Hypothalamus (tissue), 51 donors: ENCODE measurements around the gene NKAP.
"Not testable (repeated sequence)": the region's sequence is repeated elsewhere in the genome, so short reads cannot be mapped to it uniquely, and the experiment has no call there.

Experiments used
- DNase-seq, 51 donors: peaks; one replicate each; lab custom pipeline; 2025; lab: John Stamatoyannopoulos, UW

NKAP gene

DNA sequence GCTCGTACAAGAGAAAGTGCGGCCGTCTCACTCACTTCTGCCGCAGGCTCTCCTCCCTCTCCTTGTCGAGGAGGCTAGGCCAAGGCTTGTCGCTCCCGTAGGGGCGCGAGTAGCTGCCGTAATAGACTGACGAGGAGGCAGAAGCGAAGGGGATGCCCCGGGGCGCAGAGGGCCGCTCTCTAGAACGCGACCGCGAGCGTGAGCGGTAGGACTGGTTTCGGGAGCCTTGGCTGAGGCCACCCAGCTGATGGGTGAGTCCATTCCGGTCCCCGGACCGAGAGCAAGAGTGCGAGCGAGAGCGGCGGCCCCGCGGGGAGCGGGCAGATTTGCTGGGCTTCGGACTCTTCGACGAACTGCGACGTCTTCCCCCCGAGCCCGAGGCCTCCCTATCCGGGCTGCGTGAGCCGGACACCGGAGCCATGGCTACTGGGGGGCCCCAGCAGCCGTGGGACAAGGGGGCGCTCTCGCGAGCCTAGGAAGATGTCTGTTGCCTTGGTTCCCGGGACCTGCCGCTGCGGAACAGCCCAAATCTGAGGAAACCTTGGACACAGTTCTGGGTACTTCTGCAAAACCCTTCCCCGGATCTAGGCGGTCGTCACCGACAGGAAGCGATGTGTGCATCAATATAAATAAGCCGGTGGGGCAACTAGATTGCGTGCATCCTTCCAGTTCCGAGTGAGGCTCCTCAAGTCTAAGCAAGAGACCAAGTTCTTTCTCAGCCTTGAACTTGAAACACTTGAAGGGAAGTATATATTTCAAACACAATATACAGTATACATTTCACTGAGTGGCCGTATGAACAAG, at the start of gene NKAP:
NKAP (minus strand) TSS at position 567 of the 804 bp plus-strand sequence; CDS start at position 421, 146 bp downstream.
- DNase-seq = peak; percentile 14 to 85 (median 57)

DNA sequence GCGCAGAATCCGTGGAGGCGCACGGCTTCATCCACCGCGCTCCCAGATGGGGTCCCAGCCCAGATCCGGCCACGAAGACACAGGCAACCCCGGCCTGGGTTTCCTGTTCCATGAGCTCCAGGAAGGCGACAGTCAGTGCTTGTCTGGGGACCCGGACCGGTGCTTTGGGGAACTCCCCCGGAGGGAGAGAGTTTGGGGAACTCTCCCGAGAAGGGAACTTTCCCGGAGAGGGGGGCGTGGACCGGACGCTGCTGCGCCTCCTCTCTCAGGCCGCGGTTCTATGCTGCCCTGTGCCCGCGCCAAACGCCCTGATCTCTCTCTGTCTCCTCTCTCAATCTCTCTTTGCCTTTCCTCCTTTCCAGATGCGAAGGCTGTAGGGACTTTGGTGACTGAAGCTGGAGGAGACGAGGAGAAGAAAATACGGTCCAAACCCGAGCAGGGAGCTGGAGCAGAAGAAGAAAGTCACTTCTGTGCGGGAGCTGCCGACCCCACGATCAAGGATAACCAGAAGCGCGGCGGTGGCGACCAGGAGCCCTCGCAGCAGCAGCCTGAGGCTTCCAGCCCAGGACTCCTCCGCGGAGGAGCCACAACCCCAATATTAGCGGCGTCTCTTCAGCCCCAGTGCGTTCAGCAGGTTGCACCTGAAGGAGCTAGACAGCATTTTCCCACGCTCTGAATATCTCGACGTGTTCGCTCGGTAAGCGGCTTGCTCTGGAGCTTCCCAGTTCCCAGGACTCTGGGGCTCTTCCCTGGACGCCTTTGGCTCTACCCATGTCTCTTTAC, 47.6 kb upstream of the NKAP start:
- DNase-seq = no peak

DNA sequence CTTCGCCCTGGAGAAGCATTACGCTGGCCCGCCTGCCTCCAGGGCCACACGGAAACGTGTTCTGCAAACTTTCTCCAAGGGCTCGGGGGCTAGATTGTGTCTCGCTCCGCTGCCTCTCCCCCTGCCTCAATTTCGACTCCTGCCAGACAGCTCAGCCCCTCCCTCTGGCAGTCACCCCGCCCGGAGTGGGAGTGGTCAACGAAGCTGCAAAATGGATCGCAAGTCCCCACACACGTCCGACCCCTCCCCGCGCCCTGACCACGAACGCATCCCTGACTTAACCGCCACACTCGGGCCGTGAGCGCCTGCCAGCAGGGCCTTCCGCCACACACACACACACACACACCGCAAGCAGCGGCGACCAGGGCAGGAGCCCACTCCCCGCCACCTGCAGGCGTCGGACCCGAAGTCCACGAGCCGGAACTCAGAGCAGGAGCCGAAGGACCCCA, 47.0 kb upstream of the NKAP start:
- no peak for DNase-seq

DNA sequence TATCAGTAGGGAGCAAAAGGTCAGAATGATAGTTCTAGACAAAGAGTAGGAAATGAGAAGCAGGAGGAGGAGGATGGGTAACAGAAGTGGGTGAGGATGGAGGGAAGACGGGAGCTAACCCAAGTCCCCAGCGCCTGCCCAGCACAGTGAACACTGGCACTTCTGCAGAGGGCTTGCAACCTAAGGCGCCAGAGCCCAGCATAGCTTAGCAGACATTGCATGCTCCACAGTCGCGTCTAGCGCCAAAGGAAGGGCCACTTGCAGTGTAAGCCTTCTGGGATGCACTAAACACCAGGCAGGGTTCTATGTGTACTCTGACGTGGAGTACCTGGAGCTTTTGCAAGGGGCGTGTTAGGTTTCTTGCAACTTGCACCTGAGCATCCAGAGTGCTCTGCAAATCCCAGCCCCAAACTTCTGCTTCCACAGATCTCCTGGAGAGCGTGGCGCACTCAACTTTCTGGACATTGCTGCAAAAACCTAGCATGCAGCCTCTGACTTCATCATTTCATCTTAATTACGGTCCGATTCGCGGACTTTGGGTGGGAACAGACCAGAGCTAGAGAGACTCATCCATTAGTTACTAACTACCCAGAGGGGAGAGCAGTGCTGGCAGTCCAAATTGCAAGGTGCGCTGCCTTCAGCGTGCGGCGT, 46.5 kb upstream of the NKAP start:
- DNase-seq = no peak

DNA sequence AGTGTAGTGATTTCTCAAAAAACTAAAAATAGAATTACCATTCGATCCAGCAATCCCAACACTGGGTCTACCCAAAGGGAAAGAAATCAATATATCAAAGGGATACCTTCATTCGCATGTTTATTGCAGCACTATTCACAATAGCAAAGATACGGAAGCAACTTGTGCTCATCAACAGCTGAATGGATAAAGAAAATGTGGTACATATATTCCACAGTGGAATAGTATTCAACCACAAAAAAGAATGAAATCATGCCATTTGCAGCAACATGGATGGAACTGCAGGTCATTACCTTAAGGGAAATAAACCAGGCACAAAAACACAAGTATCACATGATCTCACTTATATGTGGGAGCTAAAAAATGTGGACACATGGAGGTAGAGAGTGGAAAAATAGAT, 42.7 kb upstream of the NKAP start:
- DNase-seq = no peak

DNA sequence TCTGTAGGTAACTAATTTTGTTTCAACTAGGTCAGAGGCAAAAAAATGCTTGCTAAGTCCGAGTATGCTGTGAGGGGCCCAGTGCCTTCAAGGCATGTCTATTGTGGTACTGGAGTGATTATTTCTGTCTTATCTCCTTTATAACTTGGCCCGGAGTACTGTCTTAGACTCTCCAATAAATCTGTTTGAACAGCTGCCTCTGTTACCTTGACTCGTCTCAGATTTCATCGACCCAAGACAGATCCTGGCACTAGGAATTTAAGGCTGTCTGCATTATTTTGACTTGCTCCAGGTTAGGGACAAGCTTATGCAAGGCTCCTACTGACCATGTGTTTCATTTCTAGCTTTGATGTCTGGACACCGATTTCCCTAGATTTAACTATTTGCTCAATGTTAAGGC, 41.1 kb upstream of the NKAP start:
- no peak for DNase-seq

DNA sequence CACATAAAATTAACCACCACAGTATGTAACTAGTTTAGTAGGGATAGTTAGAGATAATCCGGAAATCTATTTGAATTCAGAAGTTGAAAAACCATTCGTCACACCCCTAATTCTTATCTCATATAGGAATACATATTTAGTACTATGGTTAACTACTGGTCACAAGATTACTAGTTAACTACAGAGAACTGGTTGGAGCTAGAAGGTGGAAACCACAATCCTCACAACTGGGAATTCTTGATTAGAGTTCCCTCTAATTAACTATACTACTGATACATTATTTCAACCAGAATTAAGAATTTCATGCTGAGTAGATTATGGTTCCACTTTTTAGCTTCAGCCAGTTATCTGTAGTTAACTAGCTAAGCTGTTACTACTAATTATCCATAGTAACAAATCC, 39.9 kb upstream of the NKAP start:
- DNase-seq = no peak

DNA sequence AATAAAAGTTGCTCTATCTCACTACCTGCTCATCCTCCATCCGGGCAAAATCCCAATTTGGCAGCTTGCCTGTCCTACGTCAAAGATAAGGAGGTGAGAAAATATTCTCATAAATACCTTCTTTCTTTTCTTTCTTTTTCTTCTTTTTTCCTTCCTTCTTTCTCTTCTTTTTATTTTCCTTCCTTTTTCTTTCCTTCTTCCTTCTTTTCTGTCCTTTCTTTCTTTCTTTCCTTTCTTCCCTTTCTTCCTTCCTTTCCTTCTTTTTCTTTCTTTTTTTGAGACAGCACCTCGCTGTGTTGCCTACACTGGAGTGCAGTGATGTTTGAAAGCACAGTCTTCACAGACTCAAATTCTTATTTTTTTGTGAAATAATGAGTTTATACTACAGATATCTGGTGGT, 38.6 kb upstream of the NKAP start:
- no peak for DNase-seq

DNA sequence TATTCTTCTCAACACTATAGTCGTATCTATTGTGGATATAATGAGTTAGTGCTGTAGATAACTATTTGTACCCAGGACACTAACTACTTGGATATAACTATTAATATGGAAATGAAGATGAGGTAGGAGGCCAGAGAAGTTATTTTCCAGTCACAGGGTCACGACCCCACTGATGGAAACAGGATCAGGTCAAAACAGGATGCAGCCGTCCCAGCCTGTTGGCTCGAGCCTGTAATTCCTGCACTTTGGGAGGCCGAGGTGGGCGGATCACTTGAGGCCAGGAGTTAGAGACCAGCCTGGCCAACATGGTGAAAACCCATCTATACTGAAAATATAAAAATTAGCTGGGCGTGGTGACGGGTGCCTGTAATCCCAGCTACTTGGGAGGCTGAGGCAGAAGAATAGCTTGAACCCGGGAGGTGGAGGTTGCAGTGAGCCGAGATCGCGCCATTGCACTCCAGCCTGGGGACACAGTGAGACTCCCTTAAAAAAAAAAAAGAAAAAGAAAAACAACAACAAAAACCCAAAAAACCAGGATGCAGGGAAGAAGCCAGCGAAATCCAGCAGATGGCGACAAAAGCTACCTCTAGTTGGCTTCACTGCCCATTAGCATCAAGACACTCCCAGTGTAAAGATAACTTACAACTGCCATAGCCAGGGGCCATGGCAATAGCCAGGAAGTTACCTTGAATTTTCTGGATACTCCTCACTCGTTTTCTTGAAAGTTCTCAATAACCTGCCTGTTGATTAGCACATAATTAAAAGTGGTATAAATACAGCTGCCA, 37.9 kb upstream of the NKAP start:
- no peak for DNase-seq

DNA sequence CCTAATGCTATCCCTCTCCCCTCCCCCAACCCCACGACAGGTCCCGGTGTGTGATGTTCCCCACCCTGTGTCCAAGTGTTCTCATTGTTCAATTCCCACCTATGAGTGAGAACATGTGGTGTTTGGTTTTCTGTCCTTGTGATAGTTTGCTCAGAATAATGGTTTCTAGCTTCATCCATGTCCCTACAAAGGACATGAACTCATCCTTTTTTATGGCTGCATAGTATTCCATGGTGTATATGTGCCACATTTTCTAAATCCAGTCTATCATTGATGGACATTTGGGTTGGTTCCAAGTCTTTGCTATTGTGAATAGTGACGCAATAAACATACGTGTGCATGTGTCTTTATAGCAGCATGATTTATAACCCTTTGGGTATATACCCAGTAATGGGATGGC, 33.6 kb upstream of the NKAP start:
- not testable (repeated sequence) for DNase-seq

DNA sequence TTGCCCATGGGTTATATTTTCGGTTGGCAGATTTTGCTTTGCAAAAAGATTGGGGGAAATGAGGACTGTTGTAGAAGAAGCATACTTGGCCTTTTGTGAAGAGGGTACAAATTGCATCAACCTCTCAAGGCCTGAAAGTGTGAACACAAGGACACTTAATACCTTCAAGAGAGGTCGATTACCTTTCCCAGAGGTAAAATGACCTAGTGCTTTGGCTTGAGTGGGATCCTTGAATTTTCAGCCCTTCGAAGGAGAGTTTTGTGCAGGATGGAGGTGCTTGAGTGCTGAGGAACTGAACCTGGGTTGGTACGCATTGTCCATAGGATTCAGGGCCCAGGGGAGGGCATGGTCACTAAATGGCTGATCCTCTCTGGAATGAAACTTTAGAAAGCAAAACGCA, 27.6 kb upstream of the NKAP start:
- no peak for DNase-seq

DNA sequence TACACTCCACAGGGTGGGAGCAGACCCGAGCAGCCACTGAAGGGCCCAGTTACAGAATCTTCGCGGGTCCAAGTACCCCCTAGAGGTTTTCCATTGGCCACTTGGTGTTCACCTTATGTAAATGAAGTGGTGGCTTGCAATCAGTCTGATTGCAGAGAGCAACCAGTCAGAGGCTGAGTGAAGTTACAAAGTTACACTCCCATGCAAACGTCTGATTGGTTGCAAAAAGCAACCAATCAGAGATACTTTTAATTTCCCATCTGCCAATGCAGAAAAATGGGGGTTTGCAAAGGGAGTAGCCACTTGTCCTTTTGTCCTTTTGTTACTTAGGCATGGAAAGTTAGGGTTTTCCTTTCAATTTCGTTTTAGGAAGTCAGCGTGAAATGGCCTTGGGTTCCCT, 27.0 kb upstream of the NKAP start:
- no peak for DNase-seq

DNA sequence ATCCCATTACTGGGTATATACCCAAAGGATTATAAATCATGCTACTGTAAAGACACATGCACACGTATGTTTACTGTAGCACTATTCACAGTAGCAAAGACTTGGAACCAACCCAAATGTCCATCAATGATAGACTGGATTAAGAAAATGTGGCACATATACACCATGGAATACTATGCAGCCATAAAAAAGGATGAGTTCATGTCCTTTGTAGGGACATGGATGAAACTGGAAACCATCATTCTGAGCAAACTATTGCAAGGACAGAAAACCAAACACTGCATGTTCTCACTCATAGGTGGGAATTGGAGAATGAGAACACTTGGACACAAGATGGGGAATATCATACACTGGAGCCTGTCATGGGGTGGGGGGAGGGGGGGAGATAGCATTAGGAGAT, 23.3 kb upstream of the NKAP start:
- DNase-seq = not testable (repeated sequence)

DNA sequence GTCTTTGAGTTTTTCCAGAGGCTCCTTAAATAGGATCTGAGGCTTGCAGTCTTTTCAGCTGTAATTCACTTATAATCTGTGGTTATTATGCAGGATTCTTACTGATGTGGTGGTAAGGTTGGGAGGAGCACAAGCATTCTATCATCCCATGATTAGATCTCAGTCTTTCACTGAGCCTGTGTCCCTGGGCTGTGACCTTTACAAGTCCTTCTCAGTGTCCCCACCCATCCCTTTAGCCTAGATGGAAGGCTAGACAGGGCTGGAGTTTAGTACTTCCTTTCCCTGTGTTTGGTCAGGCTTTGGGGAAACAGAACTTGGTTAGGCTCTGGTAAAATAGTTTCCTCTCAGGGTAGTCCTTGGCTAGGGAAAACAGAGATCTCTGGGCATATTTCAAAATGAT, 17.1 kb upstream of the NKAP start:
- no peak for DNase-seq

DNA sequence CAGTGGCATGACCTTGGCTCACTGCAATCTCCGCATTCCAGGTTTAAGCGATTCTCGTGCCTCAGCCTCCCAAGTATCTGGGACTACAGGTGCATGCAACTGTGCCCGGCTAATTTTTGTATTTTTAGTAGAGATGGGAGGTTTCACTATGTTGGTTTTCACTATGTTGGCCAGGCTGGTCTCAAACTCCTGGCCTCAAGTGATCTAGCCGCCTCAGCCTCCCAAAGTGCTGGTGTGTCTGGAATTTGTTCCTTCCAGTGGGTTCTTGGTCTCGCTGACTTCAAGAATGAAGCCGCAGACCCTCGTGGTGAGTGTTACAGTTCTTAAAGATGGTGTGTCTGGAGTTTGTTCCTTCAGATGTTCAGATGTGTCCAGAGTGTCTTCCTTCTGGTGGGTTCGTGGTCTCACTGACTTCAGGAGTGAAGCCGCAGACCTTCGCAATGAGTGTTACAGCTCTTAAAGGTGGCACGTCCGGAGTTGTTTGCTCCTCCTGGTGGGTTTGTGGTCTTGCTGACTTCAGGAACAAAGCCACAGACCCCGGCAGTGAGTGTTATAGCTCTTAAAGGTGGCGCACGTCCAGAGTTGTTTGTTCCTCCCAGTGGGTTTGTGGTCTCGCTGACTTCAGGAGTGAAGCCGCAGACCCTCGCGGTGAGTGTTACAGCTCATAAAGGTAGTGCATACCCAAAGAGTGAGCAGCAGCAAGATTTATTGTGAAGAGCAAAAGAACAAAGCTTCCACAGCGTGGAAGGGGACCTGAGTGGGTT, 12.4 kb upstream of the NKAP start:
- not testable (repeated sequence) for DNase-seq

DNA sequence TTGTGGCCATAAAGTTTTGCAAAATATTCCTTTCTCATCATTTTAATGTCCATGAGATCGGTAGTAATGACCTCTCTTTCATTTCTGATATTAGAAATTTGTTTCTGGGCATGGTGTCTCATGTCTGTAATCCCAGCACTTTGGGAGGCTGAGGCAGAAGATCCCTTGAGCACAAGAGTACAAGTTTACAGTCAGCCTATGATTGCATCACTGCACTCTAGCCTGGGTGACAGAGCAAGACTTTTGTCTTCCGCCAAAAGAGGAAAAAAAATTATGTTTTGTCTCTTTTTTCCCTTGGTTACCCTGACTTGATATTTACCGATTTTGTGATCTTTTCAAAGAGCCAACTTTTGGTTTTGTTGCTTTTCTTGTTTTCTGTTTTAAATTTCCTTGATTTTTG, 10.8 kb upstream of the NKAP start:
- no peak for DNase-seq

DNA sequence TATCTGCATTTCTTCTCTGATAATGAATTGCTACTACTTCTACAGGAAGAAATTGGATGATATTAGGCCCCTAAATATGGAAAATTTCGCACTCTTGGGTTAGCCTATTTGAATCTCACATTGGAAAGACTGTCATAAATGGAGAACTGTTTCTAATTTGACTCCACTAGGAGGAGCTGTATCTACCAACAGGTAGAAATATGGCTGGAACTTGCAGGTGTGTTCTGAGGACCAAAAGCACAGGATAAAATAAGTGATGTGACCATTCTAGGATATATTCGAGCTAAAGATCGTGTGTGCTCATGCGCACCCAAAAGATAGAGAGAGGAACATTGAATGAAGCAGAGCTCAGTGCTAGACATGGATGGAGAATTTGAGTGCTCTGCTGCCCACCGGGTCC, 4.8 kb upstream of the NKAP start:
- DNase-seq = no peak

DNA sequence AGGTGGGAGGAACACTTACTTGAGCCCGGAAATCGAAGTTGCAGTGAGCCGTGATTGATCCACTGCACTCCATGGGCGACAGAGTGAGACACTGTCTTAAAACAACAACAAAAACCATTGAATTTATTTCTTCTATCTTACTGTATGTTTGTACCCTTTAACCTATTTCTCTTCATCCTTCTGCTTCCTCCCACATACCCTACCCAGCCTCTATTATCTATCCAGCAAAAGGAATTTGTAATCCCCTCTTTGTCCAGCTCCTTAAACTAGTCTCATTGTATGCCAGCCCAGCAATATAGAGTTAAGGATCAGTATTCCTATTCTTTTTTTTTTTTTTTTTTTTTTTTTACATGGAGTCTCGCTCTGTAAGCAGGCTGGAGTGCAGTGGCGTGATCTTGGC, 1.9 kb upstream of the NKAP start:
- no peak for DNase-seq

DNA sequence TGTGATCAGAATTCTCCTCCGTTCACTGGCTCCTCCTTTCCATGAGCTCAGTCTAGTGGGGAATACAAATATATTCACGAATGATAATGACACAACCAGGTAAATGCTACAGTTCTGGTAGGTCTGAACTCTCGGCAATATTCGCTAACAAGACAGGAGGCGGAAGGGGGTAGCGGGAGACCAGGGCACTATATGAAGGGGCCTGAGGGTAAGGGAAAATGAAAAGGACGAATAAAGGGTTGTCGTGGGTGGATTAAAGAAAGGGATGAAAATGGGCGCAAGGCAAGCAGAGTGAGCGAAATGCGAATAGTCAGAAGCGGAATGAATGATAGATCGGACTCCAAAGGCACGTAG, 743 bp downstream of the NKAP start:
- DNase-seq = peak in 1 of 51 donors; percentile 11

DNA sequence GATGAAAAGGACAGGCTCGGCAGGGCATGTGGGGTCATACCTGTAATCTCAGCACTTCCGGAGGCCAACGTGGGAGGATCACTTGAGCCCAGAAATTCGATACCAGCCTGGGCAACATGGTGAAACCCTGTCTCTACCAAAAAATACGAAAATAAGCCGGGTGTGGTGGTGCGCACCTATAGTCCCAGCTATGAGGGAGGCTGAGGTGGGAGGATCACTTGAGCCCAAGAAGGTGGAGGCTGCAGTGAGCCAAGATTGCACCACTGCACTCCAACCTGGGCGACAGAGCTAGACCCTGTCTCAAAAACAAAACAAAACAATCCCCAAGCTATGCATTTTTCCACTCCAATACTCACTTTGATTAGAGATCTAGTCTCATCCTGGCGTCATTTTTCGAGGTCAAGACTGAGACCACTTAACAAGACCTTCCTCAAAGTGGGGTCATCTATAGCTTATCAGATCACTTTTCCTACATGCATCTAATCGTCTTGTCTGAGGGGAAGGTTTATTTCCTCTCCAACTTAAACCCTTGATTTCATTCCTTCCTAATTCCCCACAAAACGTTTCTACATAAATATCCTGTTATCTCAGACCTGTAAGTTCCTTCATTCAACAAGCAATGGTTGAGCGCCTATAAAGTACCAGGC, 1.3 kb downstream of the NKAP start:
- no peak for DNase-seq
